GM12865 (cell line): ENCODE measurements around the gene EXTL2.
"Not testable (repeated sequence)": the region's sequence is repeated elsewhere in the genome, so short reads cannot be mapped to it uniquely, and the experiment has no call there.

ENCODE experiments used
- DNase-seq: peaks from one replicate; pipeline ENCODE4 v3.0.0; 2010; ENCODE audit warnings: low read depth
- H3K4me3 ChIP-seq: 2 replicates; pipeline ENCODE4 v1.5.1; 2011; ENCODE audit warnings: mild to moderate bottlenecking, low read depth, low read length, control low read depth
- CTCF ChIP-seq: IDR thresholded peaks from 2 replicates; pipeline ENCODE4 v1.5.1; 2011; ENCODE audit warnings: low read length, control low read depth, low read depth, inconsistent platforms; ENCODE audit not compliant: insufficient read depth; ENCODE audit errors: missing control alignments

Gene EXTL2

GRCh38 chr1:100862591-100862990, 32.1 kb downstream of the EXTL2 start:
- no peak for TF ChIP-seq CTCF
- DNase-seq, result no peak
- H3K4me3 ChIP-seq, result no peak overlapping the region

GRCh38 chr1:100861379-100861778, 33.3 kb downstream of the EXTL2 start:
- TF ChIP-seq CTCF, result no peak
- no peak overlapping the region for H3K4me3 ChIP-seq
- no peak for DNase-seq

- no peak for TF ChIP-seq CTCF
- no peak for DNase-seq
- H3K4me3 ChIP-seq, result no peak overlapping the region
Observed at GRCh38 chr1:100860397-100860991, 34.1 kb downstream of the EXTL2 start.

- DNase-seq, H3K4me3 ChIP-seq: not testable (repeated sequence)
Observed at GRCh38 chr1:100855116-100855515, 39.5 kb downstream of the EXTL2 start.

- no peak overlapping the region for H3K4me3 ChIP-seq
- TF ChIP-seq CTCF, result no peak
- DNase-seq, result no peak
Observed at GRCh38 chr1:100852976-100853375, 41.7 kb downstream of the EXTL2 start.

- TF ChIP-seq CTCF, result no peak
- no peak for DNase-seq
- no peak overlapping the region for H3K4me3 ChIP-seq
Observed at GRCh38 chr1:100851726-100852125, 42.9 kb downstream of the EXTL2 start.

- no peak for DNase-seq
- TF ChIP-seq CTCF, result no peak
- no peak overlapping the region for H3K4me3 ChIP-seq
Observed at GRCh38 chr1:100847361-100848082, 47.1 kb downstream of the EXTL2 start.

- not testable (repeated sequence) for DNase-seq
Observed at GRCh38 chr1:100843160-100843559, 51.5 kb downstream of the EXTL2 start.

More at GRCh38 chr1:100843160-100843559, 51.5 kb downstream of the EXTL2 start:
- not testable (repeated sequence) for H3K4me3 ChIP-seq
